ENCODE measurements around the gene MCM10.

GRCh38 chr10:13152296-13152695 lies 9.1 kb upstream of the MCM10 start:
- TF ChIP-seq CTCF (IDR thresholded peaks at IDR 0.05): no peak
- TF ChIP-seq EZH2 (IDR thresholded peaks at IDR 0.05): no peak

Measured in neural progenitor cell (in vitro differentiated cells).